Vagina (tissue), 2 donors: ENCODE data around the gene TWIST2. TPM values are rescaled to one million over a fixed set of nuclear protein-coding genes. Genes with fewer than 3 reads are reported as not detected.

Experiments
- DNase-seq, 2 donors: peaks; one replicate each; pipeline ENCODE4 v3.0.0-alpha.2; 2017; ENCODE audit errors: extremely low spot score in 2 of 2
- H3K27ac ChIP-seq: fragments of 200-600 bp; sonication (generic); one replicate; pipeline ENCODE4 v1.5.1; 2019
- H3K27me3 ChIP-seq: fragments of 200-600 bp; sonication (generic); one replicate; pipeline ENCODE4 v1.5.1; 2019
- H3K36me3 ChIP-seq, 2 donors: fragments of 200-600 bp; sonication (generic); one replicate each; pipeline ENCODE4 v1.5.1; 2017 to 2019
- H3K4me1 ChIP-seq: fragments of 200-600 bp; sonication (generic); one replicate; pipeline ENCODE4 v1.5.1; 2019
- H3K4me3 ChIP-seq, 2 donors: fragments of 200-600 bp; sonication (generic); 1 replicate in 1 of 2; 2 replicates in 1 of 2; pipeline ENCODE4 v1.5.1; 2016 to 2019
- H3K9me3 ChIP-seq: fragments of 200-600 bp; sonication (generic); one replicate; pipeline ENCODE4 v1.5.1; 2019
- CTCF ChIP-seq, 3 experiments: fragments of 450-650 bp in 2 of 3; fragments of 200-600 bp in 1 of 3; sonication (generic) in 1 of 3; IDR thresholded peaks; one replicate each; pipeline ENCODE4 v1.5.1; 2017 to 2019; ENCODE audit warnings: antibody characterized with exemption in 3 of 3, mild to moderate bottlenecking in 2 of 3, moderate library complexity in 2 of 3
- POLR2A ChIP-seq, 2 donors: fragments of 450-650 bp; IDR thresholded peaks; one replicate each; pipeline ENCODE4 v1.6.1; 2017; ENCODE audit warnings: antibody characterized with exemption in 2 of 2, mild to moderate bottlenecking in 2 of 2, moderate library complexity in 2 of 2
- POLR2AphosphoS5 ChIP-seq, 2 donors: sonication (generic); formaldehyde crosslinking; IDR thresholded peaks; one replicate each; pipeline ENCODE4 v1.9.0; 2017; ENCODE audit warnings: antibody characterized with exemption in 2 of 2, mild to moderate bottlenecking in 2 of 2, low read depth in 1 of 2; ENCODE audit not compliant: insufficient read depth in 1 of 2
- intact Hi-C: fragments of 100-400 bp; cut with DNase I; formaldehyde crosslinking; loops from one replicate; pipeline ENCODE4 v1.15.1; 2023
- total RNA-seq: library from RNA; depleted of rRNA; stranded (reverse); fragments of >200 nt; gene quantifications from one replicate; pipeline ENCODE4 v1.2.3, GENCODE V29; 2016

TWIST2 gene
- total RNA-seq, 1 donor from 2014 or later = 214 TPM

DNA sequence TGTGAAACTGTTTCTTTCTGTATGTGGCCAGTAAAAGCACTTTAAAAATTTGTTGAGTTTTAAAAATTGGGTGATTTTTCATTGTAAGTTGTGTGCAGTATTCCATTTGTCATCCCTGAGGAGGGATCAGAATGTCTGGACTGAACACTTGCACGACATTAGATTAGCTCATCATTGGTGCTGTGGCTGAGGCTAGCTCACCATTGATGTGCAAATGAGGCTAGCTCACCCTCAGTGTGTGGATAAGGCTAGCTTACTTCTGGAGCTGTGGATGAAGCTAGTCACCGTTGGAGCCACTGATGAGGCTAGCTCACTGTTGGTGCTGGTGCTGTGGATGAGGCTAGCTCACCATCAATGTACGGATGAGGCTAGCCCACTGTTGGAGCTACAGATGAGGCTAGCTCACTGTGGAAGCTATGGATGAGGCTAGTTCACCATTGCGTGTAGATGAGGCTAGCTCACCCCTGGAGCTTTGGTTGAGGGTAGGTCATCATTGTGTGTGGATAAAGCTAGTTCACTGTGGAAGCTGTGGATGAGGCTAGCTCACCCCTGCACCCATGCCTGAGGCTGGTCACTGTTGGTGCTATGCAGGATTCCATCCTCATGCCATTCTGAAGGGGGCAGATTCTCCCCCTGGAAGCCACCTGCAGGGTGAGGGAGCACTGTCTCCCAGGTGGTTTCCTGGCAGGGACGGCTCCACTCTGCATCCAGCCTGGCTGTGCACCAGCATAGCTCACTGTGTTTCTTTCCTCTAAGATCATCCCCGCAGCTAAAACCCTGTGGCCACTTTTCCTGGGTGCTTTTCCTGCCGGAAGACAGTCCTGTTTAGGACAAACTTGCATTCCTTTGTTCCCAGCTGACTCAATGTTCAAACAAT, 101.1 kb downstream of the TWIST2 start:
- no peaks in the 10 kb centered on the region for H3K9me3 ChIP-seq
- no peak overlapping the region for H3K4me3 ChIP-seq
- H3K27me3 ChIP-seq = no peaks in the 10 kb centered on the region
- intact Hi-C loops = no loop called here
- no peaks in the 10 kb centered on the region for H3K36me3 ChIP-seq
- peak; percentile 58 to 62 for DNase-seq
- TF ChIP-seq POLR2AphosphoS5 (IDR thresholded peaks at IDR 0.05; ENCODE audit: insufficient read depth in 1 of 2, low read depth in 1 of 2) = no peak
- TF ChIP-seq POLR2A (IDR thresholded peaks at IDR 0.05) = no peak
- no peak for TF ChIP-seq CTCF (IDR thresholded peaks at IDR 0.05)
- peaks cover 27% of the 10 kb centered on the region for H3K4me1 ChIP-seq
- peak overlapping the region; percentile 59 for H3K27ac ChIP-seq

DNA sequence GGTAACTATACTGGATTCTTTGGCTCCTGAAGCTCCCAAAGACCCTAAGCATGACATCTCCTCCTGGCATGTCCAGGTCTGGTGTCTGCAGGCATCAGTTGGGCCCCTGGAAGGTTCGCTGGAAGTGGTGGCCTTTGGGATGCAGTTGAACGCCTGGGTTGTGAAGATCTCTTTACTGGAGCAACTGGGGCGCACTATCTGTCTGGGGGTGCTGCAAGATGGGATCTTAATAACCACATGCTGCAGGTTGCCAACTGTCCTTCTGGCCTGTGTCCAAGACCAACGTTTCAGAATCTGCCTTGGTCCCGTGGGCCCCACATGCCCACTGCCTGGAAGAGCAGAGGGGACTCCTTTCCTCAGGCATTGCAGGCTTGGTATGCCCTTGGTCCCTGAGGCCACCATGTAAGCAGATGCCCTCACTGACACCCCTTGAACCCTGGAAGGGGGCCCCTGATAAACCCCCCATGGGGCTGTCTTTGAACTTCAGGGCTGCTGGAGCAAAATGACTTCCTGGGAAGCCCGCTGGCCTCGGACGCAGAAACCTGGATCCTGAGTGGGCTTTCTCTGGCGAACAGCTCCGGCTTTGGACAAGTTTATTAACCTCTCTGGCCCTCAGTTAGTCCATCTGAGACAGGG, 101.9 kb downstream of the TWIST2 start:
- peaks cover 27% of the 10 kb centered on the region for H3K4me1 ChIP-seq
- intact Hi-C loops = no loop called here
- peak; percentile 43 to 74 for DNase-seq
- no peaks in the 10 kb centered on the region for H3K9me3 ChIP-seq
- no peak for TF ChIP-seq CTCF (IDR thresholded peaks at IDR 0.05)
- no peak for TF ChIP-seq POLR2A (IDR thresholded peaks at IDR 0.05)
- TF ChIP-seq POLR2AphosphoS5 (IDR thresholded peaks at IDR 0.05; ENCODE audit: insufficient read depth in 1 of 2, low read depth in 1 of 2) = no peak
- H3K27ac ChIP-seq = no peak overlapping the region
- H3K4me3 ChIP-seq = no peak overlapping the region
- no peaks in the 10 kb centered on the region for H3K36me3 ChIP-seq
- H3K27me3 ChIP-seq = no peaks in the 10 kb centered on the region

GRCh38 chr2:238950551-238950950, 102.7 kb downstream of the TWIST2 start:
- Histone ChIP-seq H3K4me1 (peaks cover 25% of the 10 kb centered on the region), H3K27me3 (no peaks in the 10 kb centered on the region), H3K4me3 (no peak overlapping the region), H3K36me3 (no peaks in the 10 kb centered on the region), H3K9me3 (no peaks in the 10 kb centered on the region), H3K27ac (no peak overlapping the region)
- no peak for TF ChIP-seq CTCF (IDR thresholded peaks at IDR 0.05)
- peak; percentile 72 to 79 for DNase-seq
- intact Hi-C loops = no loop called here

DNA sequence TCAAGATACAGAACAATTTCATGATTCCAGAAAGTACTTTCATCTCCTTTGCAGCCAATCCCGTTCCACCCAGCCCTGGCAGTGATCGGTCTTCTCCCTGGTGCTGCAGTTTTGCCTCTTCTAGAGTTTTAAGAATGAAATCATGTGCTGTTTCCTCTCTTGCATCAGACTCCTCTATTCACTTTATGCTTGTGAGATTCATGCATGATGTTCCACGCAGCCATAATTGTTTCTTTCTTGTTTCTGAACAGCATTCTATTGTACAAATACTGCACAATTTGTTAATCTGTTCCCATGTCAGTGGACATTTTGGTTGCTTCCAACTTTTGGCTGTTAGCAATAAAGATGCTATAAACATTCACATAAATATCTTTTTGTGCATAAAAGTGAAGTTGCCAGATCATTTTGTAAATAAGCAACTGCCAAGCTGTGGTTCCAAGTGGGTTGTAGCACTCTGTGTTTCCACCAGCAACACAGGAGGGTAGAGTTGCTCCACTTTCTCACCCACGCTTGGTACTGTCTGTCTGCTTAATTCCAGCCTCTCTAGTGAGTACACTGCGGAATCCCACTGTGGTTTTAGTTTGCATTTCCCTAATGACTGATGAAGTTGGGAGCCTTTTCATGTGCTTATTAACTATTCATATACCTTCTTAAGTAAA, 104.5 kb downstream of the TWIST2 start:
- peak overlapping the region; percentile 44 for H3K27ac ChIP-seq
- no peaks in the 10 kb centered on the region for H3K9me3 ChIP-seq
- peak in 1 of 2 donors; percentile 71 for DNase-seq
- H3K27me3 ChIP-seq = no peaks in the 10 kb centered on the region
- peaks cover 23% of the 10 kb centered on the region for H3K4me1 ChIP-seq
- intact Hi-C loops = no loop called here
- H3K4me3 ChIP-seq = no peak overlapping the region
- TF ChIP-seq CTCF (IDR thresholded peaks at IDR 0.05) = no peak
- TF ChIP-seq POLR2A (IDR thresholded peaks at IDR 0.05) = no peak
- TF ChIP-seq POLR2AphosphoS5 (IDR thresholded peaks at IDR 0.05; ENCODE audit: insufficient read depth in 1 of 2, low read depth in 1 of 2) = no peak
- H3K36me3 ChIP-seq = no peaks in the 10 kb centered on the region
